Suprapubic skin (tissue), 4 donors: ENCODE measurements around the gene UBR3. TPM values are rescaled to one million over a fixed set of nuclear protein-coding genes. Genes with fewer than 3 reads are reported as not detected.

Experiments
- DNase-seq, 2 donors: peaks; one replicate each; pipeline ENCODE4 v3.0.0-alpha.2; 2019; ENCODE audit warnings: low spot score in 2 of 2
- H3K27ac ChIP-seq: fragments of 200-600 bp; sonication (generic); one replicate; pipeline ENCODE4 v1.5.1; 2019
- H3K27me3 ChIP-seq: fragments of 200-600 bp; sonication (generic); one replicate; pipeline ENCODE4 v1.5.1; 2019
- H3K36me3 ChIP-seq: fragments of 200-600 bp; sonication (generic); one replicate; pipeline ENCODE4 v1.5.1; 2019
- H3K4me1 ChIP-seq: fragments of 200-600 bp; sonication (generic); one replicate; pipeline ENCODE4 v1.5.1; 2019
- H3K4me3 ChIP-seq: fragments of 200-600 bp; sonication (generic); one replicate; pipeline ENCODE4 v1.5.1; 2019; ENCODE audit warnings: mild to moderate bottlenecking
- H3K9me3 ChIP-seq: fragments of 200-600 bp; sonication (generic); one replicate; pipeline ENCODE4 v1.5.1; 2019
- EP300 ChIP-seq: sonication (generic); formaldehyde crosslinking; IDR thresholded peaks from one replicate; pipeline ENCODE4 v1.6.1; 2017; ENCODE audit warnings: antibody characterized with exemption
- POLR2A ChIP-seq, 2 donors: fragments of 450-650 bp; IDR thresholded peaks; one replicate each; pipeline ENCODE4 v1.6.1; 2017; ENCODE audit warnings: antibody characterized with exemption in 2 of 2, mild to moderate bottlenecking in 2 of 2, moderate library complexity in 2 of 2
- POLR2AphosphoS5 ChIP-seq, 3 donors: sonication (generic); formaldehyde crosslinking; IDR thresholded peaks; one replicate each; pipeline ENCODE4 v1.6.1; 2017; ENCODE audit warnings: antibody characterized with exemption in 3 of 3
- WGBS: methylation state at CpG from one replicate; pipeline ENCODE4 v1.1.5; 2018; 5-methylcytosine and 5-hydroxymethylcytosine counted together
- total RNA-seq, 4 donors: library from RNA; depleted of rRNA; stranded (reverse); fragments of >200 nt; gene quantifications; one replicate each; pipeline ENCODE4 v1.1.0, GENCODE V29; 2016
- TF ChIP-seq, protein P1 (sequence below), 2 donors: fragments of 200-600 bp in 1 of 2; fragments of 450-650 bp in 1 of 2; sonication (generic) in 1 of 2; IDR thresholded peaks; one replicate each; pipeline ENCODE4 v1.5.1; 2016 to 2019; ENCODE audit warnings: antibody characterized with exemption in 2 of 2, mild to moderate bottlenecking in 1 of 2, moderate library complexity in 1 of 2

The UBR3 gene
- total RNA-seq, 4 donors from 2014 or later, result 41.9 to 140 (median 60.4) TPM

DNA sequence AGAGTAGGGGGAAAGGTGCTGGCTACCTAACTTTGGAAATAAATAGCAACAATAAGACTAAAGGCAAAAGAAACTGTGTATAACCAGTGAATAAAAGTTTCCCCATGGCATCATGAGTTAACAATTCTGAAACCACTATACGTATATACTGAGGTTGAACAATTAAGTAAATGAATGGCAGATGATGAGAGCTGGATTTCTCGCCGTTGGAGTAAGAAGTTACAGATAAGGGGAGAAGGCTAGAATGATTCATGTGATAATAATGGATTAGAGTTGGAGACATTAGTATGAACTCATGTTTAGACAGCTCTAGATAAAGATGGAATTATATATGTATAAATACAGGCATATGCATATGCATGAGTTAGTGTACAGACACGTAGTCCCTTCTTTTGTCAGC, 152.7 kb downstream of the UBR3 start:
- Histone ChIP-seq H3K4me1 (no peaks in the 10 kb centered on the region), H3K9me3 (peaks cover 10% of the 10 kb centered on the region), H3K4me3 (no peak overlapping the region), H3K27ac (no peak overlapping the region), H3K27me3 (no peaks in the 10 kb centered on the region), H3K36me3 (peaks cover 8% of the 10 kb centered on the region)
- WGBS, result 84% methylated on average over 4 of the region's 4 CpGs
- TF ChIP-seq POLR2A (IDR thresholded peaks at IDR 0.05), result no peak
- TF ChIP-seq, protein P1, sequence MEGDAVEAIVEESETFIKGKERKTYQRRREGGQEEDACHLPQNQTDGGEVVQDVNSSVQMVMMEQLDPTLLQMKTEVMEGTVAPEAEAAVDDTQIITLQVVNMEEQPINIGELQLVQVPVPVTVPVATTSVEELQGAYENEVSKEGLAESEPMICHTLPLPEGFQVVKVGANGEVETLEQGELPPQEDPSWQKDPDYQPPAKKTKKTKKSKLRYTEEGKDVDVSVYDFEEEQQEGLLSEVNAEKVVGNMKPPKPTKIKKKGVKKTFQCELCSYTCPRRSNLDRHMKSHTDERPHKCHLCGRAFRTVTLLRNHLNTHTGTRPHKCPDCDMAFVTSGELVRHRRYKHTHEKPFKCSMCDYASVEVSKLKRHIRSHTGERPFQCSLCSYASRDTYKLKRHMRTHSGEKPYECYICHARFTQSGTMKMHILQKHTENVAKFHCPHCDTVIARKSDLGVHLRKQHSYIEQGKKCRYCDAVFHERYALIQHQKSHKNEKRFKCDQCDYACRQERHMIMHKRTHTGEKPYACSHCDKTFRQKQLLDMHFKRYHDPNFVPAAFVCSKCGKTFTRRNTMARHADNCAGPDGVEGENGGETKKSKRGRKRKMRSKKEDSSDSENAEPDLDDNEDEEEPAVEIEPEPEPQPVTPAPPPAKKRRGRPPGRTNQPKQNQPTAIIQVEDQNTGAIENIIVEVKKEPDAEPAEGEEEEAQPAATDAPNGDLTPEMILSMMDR (IDR thresholded peaks at IDR 0.05), result no peak
- TF ChIP-seq EP300, result no peak
- no peak for TF ChIP-seq POLR2AphosphoS5 (IDR thresholded peaks at IDR 0.05)
- DNase-seq, result no peak

GRCh38 chr2:169980643-169981042, 153.4 kb downstream of the UBR3 start:
- peaks cover 8% of the 10 kb centered on the region for H3K36me3 ChIP-seq
- no peaks in the 10 kb centered on the region for H3K4me1 ChIP-seq
- no peak overlapping the region for H3K4me3 ChIP-seq
- peaks cover 10% of the 10 kb centered on the region for H3K9me3 ChIP-seq
- 92% methylated on average over 2 of the region's 2 CpGs for WGBS
- TF ChIP-seq, protein P1 (IDR thresholded peaks at IDR 0.05), result no peak
- no peak for TF ChIP-seq POLR2AphosphoS5 (IDR thresholded peaks at IDR 0.05)
- no peak for TF ChIP-seq POLR2A (IDR thresholded peaks at IDR 0.05)
- no peak for TF ChIP-seq EP300
- no peaks in the 10 kb centered on the region for H3K27me3 ChIP-seq
- no peak overlapping the region for H3K27ac ChIP-seq
- DNase-seq, result no peak

- Histone ChIP-seq H3K27me3 (no peaks in the 10 kb centered on the region), H3K9me3 (no peaks in the 10 kb centered on the region), H3K36me3 (peaks cover 4% of the 10 kb centered on the region), H3K27ac (no peak overlapping the region), H3K4me3 (no peak overlapping the region), H3K4me1 (no peaks in the 10 kb centered on the region)
- 0% methylated on average over 1 of the region's 1 CpG for WGBS
- no peak for DNase-seq
- TF ChIP-seq EP300, result no peak
Measured at GRCh38 chr2:169982929-169983328, 155.7 kb downstream of the UBR3 start.

- Histone ChIP-seq H3K27me3 (no peaks in the 10 kb centered on the region), H3K27ac (no peak overlapping the region), H3K9me3 (no peaks in the 10 kb centered on the region), H3K4me3 (no peak overlapping the region), H3K36me3 (peaks cover 4% of the 10 kb centered on the region), H3K4me1 (no peaks in the 10 kb centered on the region)
- TF ChIP-seq, protein P1 (IDR thresholded peaks at IDR 0.05), result no peak
- TF ChIP-seq POLR2AphosphoS5 (IDR thresholded peaks at IDR 0.05), result no peak
- no peak for TF ChIP-seq POLR2A (IDR thresholded peaks at IDR 0.05)
- no peak for DNase-seq
- WGBS, result 95% methylated on average over 3 of the region's 3 CpGs
Measured at GRCh38 chr2:169983506-169983905, 156.3 kb downstream of the UBR3 start.

DNA sequence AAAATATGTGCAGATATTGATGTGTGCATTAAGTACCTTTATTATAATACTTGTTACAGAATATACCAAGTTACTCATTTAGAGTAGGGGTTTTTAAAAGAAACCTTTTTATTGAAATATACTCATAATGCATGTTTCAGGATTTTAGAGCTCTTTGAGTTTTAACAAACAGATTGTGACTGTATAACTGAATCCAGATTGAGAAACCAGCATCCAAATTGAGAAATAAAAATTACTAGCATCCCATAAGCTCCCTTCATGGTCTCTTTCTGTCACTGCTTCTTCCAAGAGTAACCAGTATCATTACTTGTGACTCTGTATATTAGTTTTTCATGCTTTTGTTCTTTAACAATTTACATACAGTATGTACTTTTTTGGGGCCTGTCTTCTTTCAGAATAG, 156.9 kb downstream of the UBR3 start:
- Histone ChIP-seq H3K4me3 (no peak overlapping the region), H3K27ac (no peak overlapping the region), H3K36me3 (no peaks in the 10 kb centered on the region), H3K4me1 (no peaks in the 10 kb centered on the region), H3K9me3 (no peaks in the 10 kb centered on the region), H3K27me3 (no peaks in the 10 kb centered on the region)
- no peak for DNase-seq
- TF ChIP-seq EP300, result no peak
- TF ChIP-seq, protein P1 (IDR thresholded peaks at IDR 0.05), result no peak
- TF ChIP-seq POLR2AphosphoS5 (IDR thresholded peaks at IDR 0.05), result no peak
- TF ChIP-seq POLR2A (IDR thresholded peaks at IDR 0.05), result no peak

- TF ChIP-seq POLR2AphosphoS5 (IDR thresholded peaks at IDR 0.05) (no peak), EP300 (no peak), POLR2A (IDR thresholded peaks at IDR 0.05) (no peak)
- TF ChIP-seq, protein P1 (IDR thresholded peaks at IDR 0.05), result no peak
- no peaks in the 10 kb centered on the region for H3K27me3 ChIP-seq
- H3K9me3 ChIP-seq, result no peaks in the 10 kb centered on the region
- H3K4me3 ChIP-seq, result no peak overlapping the region
- peaks cover 19% of the 10 kb centered on the region for H3K36me3 ChIP-seq
- WGBS, result 94% methylated on average over 2 of the region's 2 CpGs
- DNase-seq, result no peak
- H3K27ac ChIP-seq, result no peak overlapping the region
- H3K4me1 ChIP-seq, result no peaks in the 10 kb centered on the region
Measured at GRCh38 chr2:169994752-169995151, 167.5 kb downstream of the UBR3 start.
